Fibroblast of lung (primary cell): ENCODE data around the gene SERAC1. TPM values are rescaled to one million over a fixed set of nuclear protein-coding genes. Genes with fewer than 3 reads are reported as not detected.

Experiments used
- DNase-seq, 2 donors: peaks; one replicate each; pipeline versions ENCODE4 v3.0.0 to v3.0.0-alpha.2; 2010; ENCODE audit warnings: low read depth in 2 of 2
- H2AFZ ChIP-seq: 2 replicates; pipeline ENCODE4 v1.5.1; 2012; ENCODE audit warnings: low read length, control low read depth, inconsistent platforms
- H3K27ac ChIP-seq: 2 replicates; pipeline ENCODE4 v1.5.1; 2011; ENCODE audit warnings: low read length, control low read depth; ENCODE audit not compliant: insufficient read depth
- H3K27me3 ChIP-seq: 2 replicates; pipeline ENCODE4 v1.5.1; 2011; ENCODE audit warnings: mild to moderate bottlenecking, low read length; ENCODE audit not compliant: control insufficient read depth, insufficient read depth
- H3K36me3 ChIP-seq: 2 replicates; pipeline ENCODE4 v1.5.1; 2011; ENCODE audit warnings: low read length; ENCODE audit not compliant: control insufficient read depth, insufficient read depth
- H3K4me1 ChIP-seq: 2 replicates; pipeline ENCODE4 v1.5.1; 2011; ENCODE audit warnings: low read length; ENCODE audit not compliant: control insufficient read depth, insufficient read depth; ENCODE audit errors: extremely low read depth
- H3K4me2 ChIP-seq: 2 replicates; pipeline ENCODE4 v1.5.1; 2011; ENCODE audit warnings: low read length, control low read depth; ENCODE audit not compliant: insufficient read depth; ENCODE audit errors: extremely low read depth
- H3K4me3 ChIP-seq, 4 experiments: fragments of 200-600 bp in 1 of 4; sonication (generic) in 1 of 4; replicated peaks in 1 of 4; 2 replicates each; pipeline ENCODE4 v1.5.1; 2011 to 2016; ENCODE audit warnings: low read length in 4 of 4, low read depth in 3 of 4, mild to moderate bottlenecking in 3 of 4, control low read depth in 2 of 4, inconsistent platforms in 1 of 4, mixed read lengths in 1 of 4; ENCODE audit not compliant: insufficient read depth in 1 of 4; ENCODE audit errors: control extremely low read depth in 1 of 4
- H3K79me2 ChIP-seq: 2 replicates; pipeline ENCODE4 v1.5.1; 2012; ENCODE audit warnings: mild to moderate bottlenecking, low read length, inconsistent platforms; ENCODE audit not compliant: control insufficient read depth, insufficient read depth
- H3K9ac ChIP-seq: 2 replicates; pipeline ENCODE4 v1.5.1; 2011; ENCODE audit warnings: mild to moderate bottlenecking, low read length, control low read depth; ENCODE audit not compliant: insufficient read depth
- H3K9me3 ChIP-seq: 2 replicates; pipeline ENCODE4 v1.5.1; 2012; ENCODE audit warnings: low read depth, low read length; ENCODE audit not compliant: control insufficient read depth, insufficient read depth
- H4K20me1 ChIP-seq: 2 replicates; pipeline ENCODE4 v1.5.1; 2011; ENCODE audit warnings: low read length; ENCODE audit not compliant: control insufficient read depth, insufficient read depth; ENCODE audit errors: extremely low read depth
- EZH2 ChIP-seq: IDR thresholded peaks from 2 replicates; pipeline ENCODE4 v1.5.1; 2012; ENCODE audit warnings: low read length, control low read depth, mild to moderate bottlenecking; ENCODE audit errors: missing control alignments
- polyA plus RNA-seq, 2 donors: library from polyadenylated mRNA; depleted of rRNA in 1 of 2; stranded (reverse) in 1 of 2; unstranded in 1 of 2; fragments of >200 nt; gene quantifications; 2 replicates each; pipeline ENCODE4 v1.2.1, GENCODE V29; 2011 to 2012; ENCODE audit warnings: missing spikeins in 1 of 2
- total RNA-seq: library from RNA; depleted of rRNA; stranded (reverse); fragments of >200 nt; gene quantifications from 2 replicates; pipeline ENCODE4 v1.2.1, GENCODE V29; 2014
- TF ChIP-seq, protein P1 (sequence below), 2 donors: IDR thresholded peaks in 1 of 2; conservative IDR thresholded peaks in 1 of 2; 1 replicate in 1 of 2; 2 replicates in 1 of 2; pipeline ENCODE4 v1.5.1; 2011 to 2012; ENCODE audit warnings: low read length in 2 of 2, control low read depth in 1 of 2, inconsistent platforms in 1 of 2, low read depth in 1 of 2, mild to moderate bottlenecking in 1 of 2

The SERAC1 gene
- total and polyA plus RNA-seq, 2 donors (not counting 1 experiment from before 2014, with no cell fraction given) = 21.3 to 37.7 TPM

DNA sequence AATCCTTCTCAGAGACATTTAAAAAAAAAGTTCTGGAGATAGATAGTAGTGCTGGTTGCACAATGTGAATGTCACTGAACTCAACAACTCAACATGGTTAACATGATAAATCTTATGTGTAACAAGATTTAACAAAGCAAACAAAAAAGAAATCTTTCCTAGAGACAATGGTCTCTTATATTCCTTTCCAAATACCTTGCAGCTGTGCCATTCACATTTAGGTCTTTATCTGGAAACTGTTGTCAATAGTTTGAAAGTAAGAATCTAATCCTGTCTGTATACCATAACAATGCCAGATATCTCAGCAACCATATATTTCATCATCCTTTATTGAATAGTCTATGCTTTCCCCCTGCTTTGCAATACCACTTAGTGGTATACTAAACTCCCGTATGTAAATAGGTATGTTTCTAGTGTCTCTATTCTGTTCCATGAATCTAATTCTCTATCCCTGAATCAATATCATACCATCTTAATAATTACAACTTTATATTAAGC, 2.1 kb downstream of the SERAC1 start:
- no peak overlapping the region for H3K9ac ChIP-seq
- H2AFZ ChIP-seq = no peak overlapping the region
- peaks cover 9% of the 10 kb centered on the region for H3K4me1 ChIP-seq
- no peak for TF ChIP-seq EZH2
- TF ChIP-seq, protein P1, sequence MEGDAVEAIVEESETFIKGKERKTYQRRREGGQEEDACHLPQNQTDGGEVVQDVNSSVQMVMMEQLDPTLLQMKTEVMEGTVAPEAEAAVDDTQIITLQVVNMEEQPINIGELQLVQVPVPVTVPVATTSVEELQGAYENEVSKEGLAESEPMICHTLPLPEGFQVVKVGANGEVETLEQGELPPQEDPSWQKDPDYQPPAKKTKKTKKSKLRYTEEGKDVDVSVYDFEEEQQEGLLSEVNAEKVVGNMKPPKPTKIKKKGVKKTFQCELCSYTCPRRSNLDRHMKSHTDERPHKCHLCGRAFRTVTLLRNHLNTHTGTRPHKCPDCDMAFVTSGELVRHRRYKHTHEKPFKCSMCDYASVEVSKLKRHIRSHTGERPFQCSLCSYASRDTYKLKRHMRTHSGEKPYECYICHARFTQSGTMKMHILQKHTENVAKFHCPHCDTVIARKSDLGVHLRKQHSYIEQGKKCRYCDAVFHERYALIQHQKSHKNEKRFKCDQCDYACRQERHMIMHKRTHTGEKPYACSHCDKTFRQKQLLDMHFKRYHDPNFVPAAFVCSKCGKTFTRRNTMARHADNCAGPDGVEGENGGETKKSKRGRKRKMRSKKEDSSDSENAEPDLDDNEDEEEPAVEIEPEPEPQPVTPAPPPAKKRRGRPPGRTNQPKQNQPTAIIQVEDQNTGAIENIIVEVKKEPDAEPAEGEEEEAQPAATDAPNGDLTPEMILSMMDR (conservative IDR thresholded peaks at IDR 0.05 in 1 of 2, IDR thresholded peaks at IDR 0.05 in 1 of 2; ENCODE audit: low read depth in 1 of 2, low read length in 2 of 2) = no peak
- peaks cover 9% of the 10 kb centered on the region for H3K79me2 ChIP-seq
- H3K4me3 ChIP-seq = no peak overlapping the region
- no peak overlapping the region for H3K4me2 ChIP-seq
- no peaks in the 10 kb centered on the region for H3K36me3 ChIP-seq
- no peak for DNase-seq
- no peaks in the 10 kb centered on the region for H3K27me3 ChIP-seq
- H3K9me3 ChIP-seq = no peaks in the 10 kb centered on the region
- no peak overlapping the region for H3K27ac ChIP-seq
- H4K20me1 ChIP-seq = no peaks in the 10 kb centered on the region

DNA sequence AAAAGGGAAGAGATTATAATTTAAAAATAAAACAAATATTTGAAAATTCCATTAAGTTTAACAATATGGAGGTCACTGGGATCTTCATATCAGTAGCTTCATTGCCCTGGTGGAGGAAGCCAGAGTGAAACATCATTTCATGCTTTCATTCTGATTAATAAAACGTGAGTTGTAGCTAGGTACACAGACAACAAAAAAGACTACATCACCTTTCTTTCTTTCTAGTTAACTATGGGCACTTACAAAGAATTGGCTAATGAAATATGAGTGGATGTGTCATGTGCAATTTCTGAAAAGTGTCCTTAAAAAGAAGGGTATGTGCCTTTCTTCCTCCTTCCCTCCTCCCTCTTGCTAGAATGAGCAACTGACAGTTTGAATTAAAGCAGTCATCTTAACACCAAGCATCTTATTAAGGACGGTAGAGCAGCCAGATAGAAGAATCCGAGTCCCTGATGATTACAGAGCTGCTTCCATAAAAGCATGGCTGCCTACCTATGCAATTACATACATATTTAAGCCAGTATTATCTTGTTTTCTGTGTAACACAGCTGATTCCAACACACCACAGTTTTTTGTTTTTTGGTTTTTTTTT, 3.4 kb downstream of the SERAC1 start:
- Histone ChIP-seq H3K27me3 (no peaks in the 10 kb centered on the region), H3K4me3 (no peak overlapping the region), H3K36me3 (no peaks in the 10 kb centered on the region), H3K27ac (no peak overlapping the region), H3K4me2 (no peak overlapping the region), H3K79me2 (peaks cover 9% of the 10 kb centered on the region), H4K20me1 (no peaks in the 10 kb centered on the region), H3K9ac (no peak overlapping the region), H2AFZ (no peak overlapping the region), H3K4me1 (peaks cover 9% of the 10 kb centered on the region), H3K9me3 (no peaks in the 10 kb centered on the region)
- TF ChIP-seq EZH2 = no peak
- TF ChIP-seq, protein P1 (conservative IDR thresholded peaks at IDR 0.05 in 1 of 2, IDR thresholded peaks at IDR 0.05 in 1 of 2; ENCODE audit: low read depth in 1 of 2, low read length in 2 of 2) = no peak
- no peak for DNase-seq

GRCh38 chr6:158161566-158162254, 6.4 kb downstream of the SERAC1 start:
- no peak for TF ChIP-seq EZH2
- TF ChIP-seq, protein P1 (conservative IDR thresholded peaks at IDR 0.05 in 1 of 2, IDR thresholded peaks at IDR 0.05 in 1 of 2; ENCODE audit: low read depth in 1 of 2, low read length in 2 of 2) = no peak
- Histone ChIP-seq H3K9me3 (no peaks in the 10 kb centered on the region), H3K9ac (no peak overlapping the region), H3K4me2 (no peak overlapping the region), H4K20me1 (no peaks in the 10 kb centered on the region), H3K27ac (no peak overlapping the region), H3K79me2 (peaks cover 6% of the 10 kb centered on the region), H3K27me3 (no peaks in the 10 kb centered on the region), H2AFZ (no peak overlapping the region), H3K4me3 (no peak overlapping the region), H3K4me1 (peaks cover 10% of the 10 kb centered on the region), H3K36me3 (no peaks in the 10 kb centered on the region)
- DNase-seq = no peak
